Amygdala (tissue), 56 donors: ENCODE measurements around the gene ZNF837.
"Not testable (repeated sequence)": the region's sequence is repeated elsewhere in the genome, so short reads cannot be mapped to it uniquely, and the experiment has no call there.

Experiments used
- DNase-seq, 56 donors: peaks; one replicate each; lab custom pipeline; 2025; lab: John Stamatoyannopoulos, UW

The ZNF837 gene

DNA sequence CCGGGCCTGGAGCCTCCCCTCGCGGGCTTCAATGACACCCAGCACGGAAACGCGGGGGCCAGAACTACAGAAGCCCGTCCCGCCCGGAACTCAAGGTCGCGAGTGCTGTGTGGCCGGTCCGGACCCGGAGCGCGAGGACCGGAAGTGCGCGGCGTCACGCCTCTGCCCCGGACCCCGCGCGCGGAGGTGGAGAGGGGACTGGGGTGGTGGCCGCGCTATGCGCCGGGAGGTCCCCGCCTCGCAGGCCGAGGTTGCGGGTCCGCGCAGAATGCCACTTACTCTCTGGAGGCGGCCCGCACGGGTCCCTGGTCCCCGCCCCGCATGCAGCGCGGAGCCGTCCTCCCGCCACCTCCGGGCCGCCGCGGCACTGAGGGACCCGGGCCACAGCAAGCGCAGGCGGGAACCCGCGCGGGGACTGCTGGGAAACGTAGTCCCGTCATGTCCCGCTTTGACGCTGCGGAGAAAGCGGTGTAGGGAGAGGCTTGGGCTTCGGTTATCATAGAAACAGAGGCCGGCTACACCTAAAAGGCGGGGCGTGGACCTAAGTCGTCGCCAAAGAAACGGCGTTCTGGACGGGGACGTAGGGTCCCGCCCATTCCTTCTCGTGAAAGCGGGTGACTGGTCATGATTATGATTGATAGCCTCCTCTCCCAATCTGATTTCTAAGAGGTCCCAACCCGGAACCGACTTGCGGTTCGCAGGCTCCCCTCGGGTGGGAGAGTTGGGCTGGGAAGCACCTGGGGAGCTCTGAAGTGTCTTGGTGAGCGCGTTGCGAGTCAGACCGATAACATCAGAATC is at the start of gene ZNF837:
ZNF837 (minus strand) TSS at position 369 of the 798 bp plus-strand sequence. CDS start 11,698 bp downstream, outside the sequence.
- DNase-seq, result peak; percentile 89 to 99 (median 98)

DNA sequence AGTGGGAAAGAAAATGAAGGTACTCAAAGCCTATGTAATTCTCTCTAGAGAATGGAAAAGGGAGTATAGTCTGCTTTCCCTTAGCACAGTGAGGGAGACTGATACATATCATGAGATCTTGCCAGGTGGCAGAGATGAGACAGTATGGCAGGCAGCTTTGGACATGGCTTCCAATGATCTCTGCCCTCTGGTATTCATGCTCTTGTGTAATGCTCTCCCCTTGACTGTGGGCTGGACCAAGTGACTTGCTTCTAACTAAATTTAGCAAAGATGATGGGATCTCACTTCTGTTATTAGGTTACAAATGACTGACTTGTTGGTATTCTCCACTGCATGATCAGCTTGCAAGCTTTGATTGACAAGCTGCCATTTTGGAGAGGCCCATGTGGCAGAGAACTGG is 48.9 kb upstream of the ZNF837 start:
- DNase-seq, result no peak

DNA sequence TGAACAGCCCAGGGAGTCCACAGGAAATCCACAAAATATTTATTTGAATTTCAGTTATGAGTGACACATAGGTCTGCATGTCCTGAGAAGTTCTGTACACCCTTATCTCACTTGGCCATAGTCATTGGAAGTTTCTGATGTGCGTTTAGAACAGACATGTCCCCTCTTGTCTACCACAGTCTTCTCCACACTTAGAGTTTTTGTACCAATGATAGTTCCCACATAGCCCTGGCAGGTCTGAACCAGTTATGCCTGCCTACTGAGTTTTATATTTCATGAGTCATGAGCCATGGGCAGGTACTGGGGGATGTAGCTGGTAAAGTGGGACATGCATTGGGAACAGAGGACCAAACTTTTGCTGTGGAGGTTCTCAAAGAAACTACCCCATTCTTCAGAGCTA is 47.8 kb upstream of the ZNF837 start:
- DNase-seq, result no peak

DNA sequence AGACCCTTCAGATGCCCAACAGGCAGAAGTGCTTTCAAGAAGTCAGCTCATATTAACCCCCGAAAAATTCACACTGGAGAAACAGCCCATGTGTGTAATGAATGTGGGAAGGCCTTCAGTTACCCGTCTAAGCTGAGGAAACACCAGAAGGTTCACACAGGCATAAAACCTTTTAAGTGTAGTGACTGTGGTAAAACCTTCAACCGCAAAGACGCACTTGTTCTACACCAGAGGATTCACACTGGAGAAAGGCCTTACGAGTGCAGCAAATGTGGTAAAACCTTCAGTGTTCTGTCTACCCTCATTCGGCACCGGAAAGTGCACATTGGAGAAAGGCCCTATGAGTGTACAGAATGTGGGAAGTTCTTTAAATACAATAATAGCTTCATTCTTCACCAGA is 36.2 kb upstream of the ZNF837 start:
- DNase-seq, result no peak

DNA sequence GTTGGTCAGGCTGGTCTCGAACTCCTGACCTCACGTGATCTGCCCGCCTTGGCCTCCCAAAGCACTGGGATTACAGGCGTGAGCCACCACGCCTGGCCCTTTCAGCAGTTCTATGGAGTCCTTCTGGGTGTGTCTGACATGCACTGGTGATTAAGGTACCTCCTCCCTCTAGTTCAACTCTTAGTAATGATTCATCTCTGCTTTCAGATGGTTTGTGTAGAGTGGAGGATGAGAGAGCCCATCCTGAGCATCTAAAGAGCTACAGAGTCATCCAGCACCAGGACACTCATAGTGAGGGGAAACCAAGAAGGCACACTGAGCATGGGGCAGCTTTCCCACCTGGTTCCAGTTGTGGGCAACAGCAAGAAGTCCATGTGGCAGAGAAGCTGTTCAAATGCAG is 35.8 kb upstream of the ZNF837 start:
- no peak for DNase-seq

DNA sequence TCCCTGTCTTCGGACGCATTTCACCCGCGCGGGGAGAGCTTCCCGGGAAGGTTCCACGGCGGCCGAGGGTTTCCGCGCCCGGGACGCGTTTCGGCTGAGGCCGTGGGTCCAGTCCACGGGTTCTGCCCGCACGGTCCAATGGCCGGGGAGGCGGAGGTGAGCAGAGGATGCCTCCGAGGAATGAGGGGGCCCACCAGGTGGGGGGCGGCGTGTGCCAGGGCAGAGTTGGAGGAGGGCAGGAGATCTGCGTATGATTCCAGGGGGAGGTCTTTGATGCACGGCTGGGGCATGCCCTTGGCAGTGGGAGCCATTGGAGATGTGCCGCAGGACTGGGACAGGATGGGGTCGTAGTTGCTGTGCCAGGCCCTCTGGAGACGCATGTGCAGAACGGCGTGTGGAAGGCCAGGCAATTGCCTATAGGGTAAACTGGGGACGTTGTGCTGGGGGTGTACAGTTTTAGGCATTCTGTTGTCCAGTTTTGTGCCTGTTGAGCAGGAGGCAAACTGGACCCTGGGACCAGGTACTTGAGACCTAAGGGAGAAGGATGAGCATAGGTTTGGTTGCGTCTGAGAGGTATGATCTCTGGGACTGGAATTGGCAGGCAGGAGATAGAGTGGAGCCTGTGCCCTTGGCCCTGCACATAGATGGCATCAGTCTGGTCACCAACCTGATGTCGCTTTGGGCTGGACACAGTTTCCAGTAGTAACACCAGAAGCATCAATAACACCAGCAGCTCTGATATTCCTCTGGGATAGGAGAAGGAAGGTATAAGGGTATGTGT is 28.4 kb upstream of the ZNF837 start:
- DNase-seq, result peak in 10 of 56 donors; percentile 10 to 45 (median 31)

DNA sequence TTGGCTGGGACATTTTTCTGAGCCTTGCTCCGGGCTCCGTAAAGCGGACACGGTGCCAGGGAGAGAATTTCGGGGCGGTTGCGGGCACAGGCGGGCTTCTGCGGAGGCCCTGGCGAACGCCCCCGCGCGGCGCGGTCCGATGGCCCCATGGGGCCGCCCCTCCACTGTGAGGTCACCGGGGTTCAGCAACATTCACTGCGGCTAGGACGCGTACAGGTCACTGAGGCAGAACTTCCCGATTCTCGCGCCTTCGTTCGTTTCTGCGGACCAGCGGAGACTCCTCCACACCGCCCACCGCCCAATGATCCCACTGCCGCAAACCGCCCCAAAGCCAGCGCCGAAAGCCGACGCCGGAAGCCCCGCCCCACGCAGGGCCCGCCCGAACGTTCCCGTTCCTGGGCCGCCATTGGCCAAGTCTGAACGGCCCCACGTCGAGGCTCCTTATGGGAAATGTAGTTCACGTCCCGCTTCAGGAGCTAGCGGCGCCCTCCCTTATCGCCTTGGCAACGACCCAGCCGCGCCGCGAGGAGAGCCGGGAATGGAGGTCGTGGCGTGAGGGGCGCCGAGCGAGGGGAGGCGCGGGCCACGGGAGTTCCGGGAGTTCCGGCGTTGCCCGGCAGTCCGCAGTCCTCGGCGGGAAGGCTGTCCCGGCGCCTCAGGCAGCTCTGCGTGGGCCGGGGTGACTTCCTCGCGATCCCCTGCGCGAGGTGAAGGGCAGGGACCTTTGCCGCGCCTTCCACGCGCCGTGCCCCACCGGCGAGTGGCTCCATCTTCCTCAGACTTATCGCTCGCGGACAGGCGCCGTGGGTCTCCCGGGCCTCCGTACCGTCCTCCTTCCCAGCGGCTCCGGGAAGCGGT is 27.6 kb upstream of the ZNF837 start, which contains the start of gene ZNF584:
ZNF584 (plus strand) TSS at position 498 of the 858 bp plus-strand sequence. CDS start 499 bp downstream, outside the sequence.
- peak; percentile 55 to 97 (median 92) for DNase-seq

DNA sequence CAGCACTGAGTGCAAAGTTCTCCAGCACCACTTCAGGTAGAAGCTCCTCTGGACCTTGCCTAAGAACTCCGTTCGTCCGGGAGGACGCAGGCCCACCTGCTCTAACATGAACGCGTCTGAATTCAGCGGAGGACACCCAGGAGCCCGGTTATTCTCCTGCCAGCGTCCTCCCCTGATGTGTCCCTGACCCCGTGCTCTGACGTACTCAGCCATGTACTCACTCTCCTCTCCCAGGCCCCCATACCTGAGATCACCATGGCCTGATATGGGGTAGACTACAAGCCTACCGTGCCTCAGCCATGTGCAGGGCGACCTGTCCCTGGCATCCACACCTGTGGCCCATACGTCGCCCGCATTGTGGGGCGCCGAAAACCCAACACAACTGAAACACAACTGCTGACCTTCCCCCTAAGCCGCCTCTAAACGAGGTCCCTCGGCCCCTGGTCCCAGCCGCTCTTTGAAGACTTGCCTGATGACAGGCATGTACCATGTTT is 26.9 kb upstream of the ZNF837 start:
- DNase-seq, result no peak

DNA sequence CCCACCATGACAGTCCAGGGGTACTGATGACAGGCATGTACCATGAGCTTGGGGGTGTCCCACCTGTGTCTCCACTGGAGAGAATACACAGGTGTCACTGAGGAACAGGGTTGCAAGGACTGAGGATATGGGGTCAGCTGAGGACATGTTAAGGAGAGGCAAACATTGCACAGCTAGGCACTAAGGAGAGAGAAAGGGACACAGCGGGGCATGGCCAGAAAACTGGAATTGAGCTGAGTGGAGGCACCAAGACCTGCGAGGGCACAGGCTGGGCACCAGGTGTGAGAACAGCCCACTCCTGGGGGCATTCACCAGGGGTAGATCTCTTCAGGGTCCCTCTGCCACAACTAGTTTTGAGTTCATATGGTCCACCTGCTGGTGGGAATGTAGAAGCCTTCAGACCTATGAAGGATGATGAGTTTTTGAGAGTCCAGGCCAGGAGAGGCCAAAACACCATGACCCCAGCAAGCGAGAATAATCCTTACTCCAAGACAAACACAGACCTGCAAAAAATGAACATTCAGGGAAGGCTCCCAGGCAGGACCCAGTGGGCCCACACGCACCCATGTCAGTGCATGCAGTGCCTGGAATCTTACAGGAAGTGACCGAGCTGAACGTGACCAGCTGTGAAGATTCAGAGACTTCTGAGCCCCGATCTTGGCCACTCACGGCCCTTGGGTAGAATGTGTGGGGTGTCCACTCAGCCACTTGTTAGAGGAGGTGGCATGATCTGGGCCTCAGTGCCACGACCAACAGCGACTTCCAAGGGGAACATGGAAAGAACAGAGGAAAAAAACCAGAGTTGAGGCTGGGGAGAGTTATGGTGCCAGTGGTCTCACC is 26.2 kb upstream of the ZNF837 start:
- DNase-seq, result no peak

DNA sequence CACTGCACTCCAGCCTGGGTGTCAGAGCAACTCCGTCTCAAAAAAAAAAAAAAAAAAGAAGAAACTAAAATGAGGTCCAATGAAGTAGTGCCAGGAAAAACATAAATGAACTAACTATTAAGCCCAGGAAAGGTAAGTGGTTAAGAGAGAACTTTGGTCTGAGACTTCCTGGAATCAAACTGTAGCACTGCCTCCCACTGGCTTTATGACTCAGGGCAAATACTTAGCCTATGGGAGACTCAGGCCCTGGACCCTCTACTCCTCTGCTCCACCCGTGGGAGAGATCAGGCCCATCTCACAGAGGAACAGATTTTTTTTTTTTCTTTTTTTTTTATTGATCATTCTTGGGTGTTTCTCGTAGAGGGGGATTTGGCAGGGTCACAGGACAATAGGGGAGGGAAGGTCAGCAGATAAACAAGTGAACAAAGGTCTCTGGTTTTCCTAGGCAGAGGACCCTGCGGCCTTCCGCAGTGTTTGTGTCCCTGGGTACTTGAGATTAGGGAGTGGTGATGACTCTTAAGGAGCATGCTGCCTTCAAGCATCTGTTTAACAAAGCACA is 23.2 kb upstream of the ZNF837 start:
- not testable (repeated sequence) for DNase-seq

DNA sequence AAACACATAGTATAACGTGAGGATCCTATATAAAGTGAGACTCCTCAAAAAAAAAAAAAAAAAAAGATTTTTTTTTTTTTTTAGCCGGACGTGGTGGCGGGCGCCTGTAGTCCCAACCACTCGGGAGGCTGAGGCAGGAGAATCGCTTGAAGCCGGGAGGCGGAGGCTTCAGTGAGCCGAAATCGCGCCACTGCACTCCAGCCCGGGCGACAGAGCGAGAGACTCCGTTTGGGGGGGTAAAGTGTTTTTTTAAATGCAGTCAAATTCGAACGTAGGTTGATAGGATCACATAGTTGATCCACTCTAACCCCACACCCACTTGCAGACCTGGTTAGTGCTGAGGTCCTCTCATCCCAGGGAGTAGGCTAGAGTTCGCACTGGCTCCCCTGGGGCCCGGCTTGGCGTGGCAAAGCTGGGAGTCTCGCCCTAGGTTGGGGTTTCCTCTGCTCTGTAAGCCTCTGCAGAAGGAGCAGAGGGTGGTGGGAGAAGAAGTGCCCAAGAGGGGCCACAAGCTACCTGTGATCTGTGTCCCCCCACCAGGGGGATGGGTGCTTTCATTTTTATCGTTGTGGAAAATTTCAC is 21.1 kb upstream of the ZNF837 start:
- no peak for DNase-seq

DNA sequence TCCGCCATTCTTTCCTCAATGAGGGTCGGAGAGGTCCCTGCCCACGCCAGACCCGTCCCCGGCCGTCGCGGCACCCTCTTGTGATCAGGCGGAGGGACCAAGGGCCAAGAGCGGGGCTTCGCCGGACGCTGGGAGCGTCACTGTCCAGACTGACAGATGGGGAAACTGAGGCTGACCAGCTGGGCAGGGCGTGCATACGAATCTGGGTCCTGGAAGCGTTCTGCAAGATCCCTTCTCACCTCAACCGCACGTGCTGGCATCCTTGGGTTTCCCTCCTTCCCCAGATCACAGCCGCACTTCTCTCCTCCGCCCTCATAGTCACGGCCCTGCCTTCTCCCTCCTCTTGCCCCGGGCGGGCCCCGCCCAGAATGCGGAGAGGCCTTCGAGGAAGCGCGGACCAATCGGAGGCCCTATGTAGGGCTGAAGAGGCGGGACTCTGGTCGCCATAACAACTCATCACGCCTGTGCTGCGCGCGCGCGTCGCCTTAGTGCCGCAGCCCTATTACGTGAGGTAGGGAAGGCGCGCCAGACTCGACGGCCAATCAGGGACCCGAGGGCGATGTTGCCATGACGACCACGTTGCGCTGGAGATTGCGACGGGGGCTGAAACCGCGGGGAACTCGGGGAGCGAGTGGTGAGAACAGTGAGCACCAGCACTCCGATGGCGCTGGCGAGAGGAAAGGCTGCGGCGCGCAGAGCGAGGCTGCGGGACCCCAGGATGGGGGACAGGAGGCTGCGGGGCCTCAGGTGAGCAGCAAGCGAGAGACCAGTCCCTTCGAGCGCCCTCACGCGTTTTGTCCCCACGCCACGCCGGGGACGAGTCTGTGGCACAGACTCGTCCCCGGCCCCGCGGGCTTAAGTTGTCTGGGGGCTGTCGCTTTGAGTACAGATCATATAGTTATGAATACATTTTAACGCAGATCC is 20.3 kb upstream of the ZNF837 start:
- DNase-seq, result peak; percentile 73 to 100 (median 98)

DNA sequence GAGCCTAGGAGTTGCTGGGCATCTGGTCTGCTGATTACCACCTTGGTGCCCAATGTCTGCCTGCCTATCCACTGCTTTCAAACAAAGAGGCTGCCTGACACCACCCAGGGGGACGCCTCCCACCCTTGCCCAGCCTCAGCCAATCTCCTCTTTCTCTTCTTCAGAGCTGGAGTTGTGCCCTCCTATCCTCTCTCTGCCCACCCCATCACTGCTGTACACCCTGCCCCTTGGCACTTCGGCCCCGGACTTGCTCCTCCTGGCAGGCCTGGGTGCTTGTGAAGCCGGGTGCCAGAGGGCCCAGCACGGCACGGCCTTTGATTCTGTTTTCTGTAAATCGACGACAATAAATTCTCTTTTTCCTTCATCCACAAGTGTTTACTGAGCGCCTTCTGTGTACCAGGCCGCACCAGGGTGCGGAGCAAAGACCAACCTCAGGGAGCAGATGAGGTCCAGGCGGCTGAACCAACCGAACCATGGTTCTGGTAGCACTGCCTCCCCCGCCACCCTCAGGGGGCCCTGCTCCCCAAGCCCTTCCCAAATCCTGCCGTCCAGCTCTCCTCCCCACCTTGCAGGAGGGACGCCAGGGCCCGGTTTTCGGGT is 19.6 kb upstream of the ZNF837 start:
- peak in 30 of 56 donors; percentile 3 to 53 (median 27) for DNase-seq

DNA sequence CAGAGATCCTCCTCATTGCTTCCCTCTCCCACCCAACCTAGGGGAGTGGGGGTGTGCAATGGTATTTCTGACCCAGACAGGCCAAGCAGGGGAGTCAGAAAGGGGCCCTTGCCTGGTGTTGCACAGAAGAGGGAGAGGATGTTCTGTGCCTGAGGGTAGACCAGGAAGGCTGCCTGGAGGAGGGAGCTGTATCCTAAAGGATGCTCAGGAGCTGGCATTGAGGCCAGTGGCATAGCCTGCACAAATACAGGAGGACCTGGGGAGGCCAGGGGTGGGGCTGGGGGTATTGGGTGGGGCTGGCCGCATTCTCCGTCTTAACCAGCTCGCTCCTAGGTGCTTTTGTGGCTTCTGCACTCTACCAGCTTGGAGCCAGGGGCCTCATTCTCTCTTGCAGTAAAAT is 19.1 kb upstream of the ZNF837 start:
- no peak for DNase-seq

DNA sequence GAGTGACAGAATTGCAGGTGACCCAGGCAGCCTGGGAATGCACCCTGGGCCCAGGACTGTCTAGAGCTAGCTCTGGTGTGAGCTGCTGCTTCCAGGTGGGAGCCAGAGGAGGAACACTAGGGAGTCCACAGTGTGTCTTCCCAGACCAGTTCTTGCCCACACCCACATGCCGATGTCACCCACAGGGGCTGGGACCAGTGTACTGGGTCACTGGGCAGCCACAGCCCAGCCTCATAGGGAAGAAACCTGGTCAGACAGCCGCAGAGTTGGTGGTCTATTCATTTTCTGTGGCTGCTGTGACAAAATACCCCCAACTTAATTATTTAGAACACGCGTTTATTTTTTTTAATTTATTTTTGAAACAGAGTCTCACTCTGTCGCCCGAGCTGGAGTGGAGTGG is 17.7 kb upstream of the ZNF837 start:
- DNase-seq, result no peak

DNA sequence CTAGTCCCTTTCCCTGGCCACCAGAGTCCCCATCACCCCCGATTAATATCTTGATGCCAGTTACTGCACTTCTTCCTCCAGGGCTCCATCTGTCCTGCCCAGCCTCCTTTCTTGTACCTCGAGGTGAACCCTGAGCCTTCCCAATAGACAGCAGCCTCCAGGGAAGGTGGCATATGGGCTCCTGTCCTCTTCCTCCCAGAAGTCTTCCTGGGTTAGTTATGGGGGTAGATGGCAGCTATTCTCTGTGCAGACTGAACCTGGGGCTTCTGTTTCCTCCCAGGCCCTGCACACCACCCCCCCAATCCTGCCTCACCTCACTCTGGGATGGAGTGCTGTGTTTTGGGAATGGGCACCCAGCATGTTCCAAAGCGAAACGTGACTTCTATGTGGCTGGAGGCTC is 17.3 kb upstream of the ZNF837 start:
- DNase-seq, result no peak

DNA sequence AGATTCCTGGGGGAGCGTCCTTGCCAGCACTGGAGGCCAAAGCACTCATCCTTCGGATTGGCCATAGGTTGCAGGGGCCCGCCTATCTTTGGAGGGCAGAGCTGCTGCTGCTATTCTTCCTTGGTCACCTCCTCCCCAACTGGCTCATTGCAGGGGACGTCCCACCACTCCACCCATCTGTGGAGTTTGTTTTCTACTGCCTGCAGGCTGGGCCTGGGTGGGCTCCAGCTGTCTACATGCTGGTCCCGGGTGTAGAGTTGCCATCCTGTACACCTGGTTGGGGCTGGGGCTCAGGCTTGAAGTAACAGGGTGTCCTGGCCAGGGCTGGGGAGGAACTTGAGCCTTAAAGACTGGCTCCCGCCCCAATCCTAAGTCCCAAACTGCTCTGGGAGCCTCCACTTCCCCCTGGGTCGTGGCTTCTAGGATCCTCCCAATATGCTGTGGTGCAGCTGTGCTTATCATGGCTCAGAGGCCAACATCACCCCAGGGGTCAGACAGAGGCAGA is 16.8 kb upstream of the ZNF837 start:
- no peak for DNase-seq
